Measurements from ENCODE around the gene IFFO2. TPM values are rescaled to one million over a fixed set of nuclear protein-coding genes. Genes with fewer than 3 reads are reported as not detected.

The IFFO2 gene
- total RNA-seq, 1 donor from 2014 or later: 39.6 TPM

GRCh38 chr1:18932879-18933278, 23.6 kb downstream of the IFFO2 start:
- Mint-ChIP-seq H3K4me3 (ENCODE audit: unreplicated experiment) (no peak overlapping the region), H3K27me3 (ENCODE audit: low read depth, unreplicated experiment) (no peaks in the 10 kb centered on the region), H3K27ac (ENCODE audit: unreplicated experiment) (no peak overlapping the region), H3K4me1 (ENCODE audit: low read depth, unreplicated experiment) (peaks cover 27% of the 10 kb centered on the region), H3K9me3 (ENCODE audit: unreplicated experiment) (no peaks in the 10 kb centered on the region), H3K36me3 (ENCODE audit: low read depth, unreplicated experiment) (peaks cover 5% of the 10 kb centered on the region)
- H3K27me3 ChIP-seq (ENCODE audit: insufficient read depth, low read length): no peaks in the 10 kb centered on the region
- no peak overlapping the region for H3K4me3 ChIP-seq (ENCODE audit: insufficient read depth, low read depth, low read length)
- H2AFZ ChIP-seq (ENCODE audit: low read depth, low read length): no peak overlapping the region
- no peak overlapping the region for H3K4me2 ChIP-seq (ENCODE audit: low read length)
- FAIRE-seq (no peak), DNase-seq (ENCODE audit: low read depth) (no peak)
- H3K27ac ChIP-seq (ENCODE audit: low read depth, low read length): no peak overlapping the region
- peaks cover 100% of the 10 kb centered on the region for H3K79me2 ChIP-seq (ENCODE audit: insufficient read depth, low read length)
- H3K36me3 ChIP-seq (ENCODE audit: insufficient read depth, low read length): no peaks in the 10 kb centered on the region
- H3K9me3 ChIP-seq (ENCODE audit: insufficient read depth, low read depth, low read length): no peaks in the 10 kb centered on the region
- peaks cover 37% of the 10 kb centered on the region for H3K4me1 ChIP-seq (ENCODE audit: insufficient read depth, low read length)
- peaks cover 92% of the 10 kb centered on the region for H4K20me1 ChIP-seq (ENCODE audit: insufficient read depth, low read length)
- no peak for TF ChIP-seq CTCF (IDR thresholded peaks at IDR 0.05; ENCODE audit: insufficient read depth, low read depth, low read length)
- TF ChIP-seq EZH2 (IDR thresholded peaks at IDR 0.05; ENCODE audit: insufficient read depth, low read length): no peak
- H3K9ac ChIP-seq (ENCODE audit: low read length): no peak overlapping the region

GRCh38 chr1:18932387-18932786, 24.1 kb downstream of the IFFO2 start:
- peaks cover 100% of the 10 kb centered on the region for H3K79me2 ChIP-seq (ENCODE audit: insufficient read depth, low read length)
- no peak overlapping the region for H3K27ac ChIP-seq (ENCODE audit: low read depth, low read length)
- FAIRE-seq (no peak), DNase-seq (ENCODE audit: low read depth) (peak; percentile 62)
- peaks cover 92% of the 10 kb centered on the region for H4K20me1 ChIP-seq (ENCODE audit: insufficient read depth, low read length)
- no peak overlapping the region for H3K4me3 Mint-ChIP-seq (ENCODE audit: unreplicated experiment)
- peaks cover 31% of the 10 kb centered on the region for H3K4me1 Mint-ChIP-seq (ENCODE audit: low read depth, unreplicated experiment)
- H3K4me2 ChIP-seq (ENCODE audit: low read length): no peak overlapping the region
- H3K27ac Mint-ChIP-seq (ENCODE audit: unreplicated experiment): no peak overlapping the region
- no peak overlapping the region for H3K4me3 ChIP-seq (ENCODE audit: insufficient read depth, low read depth, low read length)
- H3K9me3 ChIP-seq (ENCODE audit: insufficient read depth, low read depth, low read length): no peaks in the 10 kb centered on the region
- peaks cover 42% of the 10 kb centered on the region for H3K4me1 ChIP-seq (ENCODE audit: insufficient read depth, low read length)
- H3K27me3 Mint-ChIP-seq (ENCODE audit: low read depth, unreplicated experiment): no peaks in the 10 kb centered on the region
- H3K36me3 Mint-ChIP-seq (ENCODE audit: low read depth, unreplicated experiment): peaks cover 5% of the 10 kb centered on the region
- no peaks in the 10 kb centered on the region for H3K27me3 ChIP-seq (ENCODE audit: insufficient read depth, low read length)
- TF ChIP-seq CTCF (IDR thresholded peaks at IDR 0.05; ENCODE audit: insufficient read depth, low read depth, low read length) (no peak), EZH2 (IDR thresholded peaks at IDR 0.05; ENCODE audit: insufficient read depth, low read length) (no peak)
- H3K36me3 ChIP-seq (ENCODE audit: insufficient read depth, low read length): no peaks in the 10 kb centered on the region
- no peak overlapping the region for H3K9ac ChIP-seq (ENCODE audit: low read length)
- no peak overlapping the region for H2AFZ ChIP-seq (ENCODE audit: low read depth, low read length)
- H3K9me3 Mint-ChIP-seq (ENCODE audit: unreplicated experiment): no peaks in the 10 kb centered on the region

- DNase-seq (ENCODE audit: low read depth) (no peak), FAIRE-seq (no peak)
- Histone ChIP-seq H3K4me2 (ENCODE audit: low read length) (no peak overlapping the region), H4K20me1 (ENCODE audit: insufficient read depth, low read length) (peaks cover 86% of the 10 kb centered on the region), H3K79me2 (ENCODE audit: insufficient read depth, low read length) (peaks cover 100% of the 10 kb centered on the region), H2AFZ (ENCODE audit: low read depth, low read length) (no peak overlapping the region), H3K9me3 (ENCODE audit: insufficient read depth, low read depth, low read length) (no peaks in the 10 kb centered on the region), H3K27ac (ENCODE audit: low read depth, low read length) (no peak overlapping the region), H3K4me3 (ENCODE audit: insufficient read depth, low read depth, low read length) (no peak overlapping the region), H3K36me3 (ENCODE audit: insufficient read depth, low read length) (no peaks in the 10 kb centered on the region), H3K27me3 (ENCODE audit: insufficient read depth, low read length) (no peaks in the 10 kb centered on the region), H3K9ac (ENCODE audit: low read length) (no peak overlapping the region), H3K4me1 (ENCODE audit: insufficient read depth, low read length) (peaks cover 48% of the 10 kb centered on the region)
- Mint-ChIP-seq H3K4me3 (ENCODE audit: unreplicated experiment) (no peak overlapping the region), H3K4me1 (ENCODE audit: low read depth, unreplicated experiment) (peaks cover 29% of the 10 kb centered on the region), H3K27me3 (ENCODE audit: low read depth, unreplicated experiment) (no peaks in the 10 kb centered on the region), H3K9me3 (ENCODE audit: unreplicated experiment) (no peaks in the 10 kb centered on the region), H3K27ac (ENCODE audit: unreplicated experiment) (no peak overlapping the region), H3K36me3 (ENCODE audit: low read depth, unreplicated experiment) (peaks cover 5% of the 10 kb centered on the region)
- TF ChIP-seq CTCF (IDR thresholded peaks at IDR 0.05; ENCODE audit: insufficient read depth, low read depth, low read length): no peak
Measured at GRCh38 chr1:18931730-18932129, 24.7 kb downstream of the IFFO2 start.

Measured in astrocyte (in vitro differentiated cells and primary cell).